Spleen (tissue), 11 donors: ENCODE measurements around the gene TEX10. TPM values are rescaled to one million over a fixed set of nuclear protein-coding genes. Genes with fewer than 3 reads are reported as not detected.

ENCODE experiments used
- DNase-seq: peaks from one replicate; pipeline ENCODE4 v3.0.0-alpha.2; 2020
- H3K27ac ChIP-seq, 8 donors: fragments of 200-600 bp; sonication (generic) in 7 of 8; 1 replicate in 4 of 8; 2 replicates in 4 of 8; pipeline versions ENCODE4 v1.5.0 to v1.8.0; 2016 to 2021; ENCODE audit warnings: inconsistent platforms in 4 of 8, mild to moderate bottlenecking in 4 of 8, moderate library complexity in 1 of 8
- H3K27me3 ChIP-seq, 7 donors: fragments of 200-600 bp; sonication (generic) in 6 of 7; replicated peaks in 1 of 7; 1 replicate in 4 of 7; 2 replicates in 3 of 7; pipeline versions ENCODE4 v1.5.0 to v1.8.0; 2016 to 2021; ENCODE audit warnings: inconsistent platforms in 3 of 7, mild to moderate bottlenecking in 1 of 7
- H3K36me3 ChIP-seq, 6 donors: fragments of 200-600 bp; sonication (generic) in 5 of 6; 1 replicate in 4 of 6; 2 replicates in 2 of 6; pipeline versions ENCODE4 v1.5.0 to v1.8.0; 2016 to 2021; ENCODE audit warnings: inconsistent platforms in 2 of 6
- H3K4me1 ChIP-seq, 6 donors: fragments of 200-600 bp; sonication (generic) in 5 of 6; 1 replicate in 3 of 6; 2 replicates in 3 of 6; pipeline versions ENCODE4 v1.5.0 to v1.8.0; 2016 to 2021; ENCODE audit warnings: inconsistent platforms in 3 of 6
- H3K4me3 ChIP-seq, 8 donors: fragments of 200-600 bp; sonication (generic) in 7 of 8; 1 replicate in 4 of 8; 2 replicates in 4 of 8; pipeline versions ENCODE4 v1.5.0 to v1.8.0; 2016 to 2021; ENCODE audit warnings: inconsistent platforms in 4 of 8, mild to moderate bottlenecking in 4 of 8, moderate library complexity in 2 of 8
- H3K9me3 ChIP-seq, 8 donors: fragments of 200-600 bp; sonication (generic) in 7 of 8; 1 replicate in 4 of 8; 2 replicates in 4 of 8; pipeline versions ENCODE4 v1.5.0 to v1.8.0; 2016 to 2021; ENCODE audit warnings: inconsistent platforms in 4 of 8
- CTCF ChIP-seq, 11 experiments: fragments of 200-600 bp in 7 of 11; fragments of 450-650 bp in 4 of 11; sonication (generic) in 4 of 11; IDR thresholded peaks in 8 of 11; conservative IDR thresholded peaks in 3 of 11; 1 replicate in 7 of 11; 2 replicates in 4 of 11; pipeline versions ENCODE4 v1.4.0 to v1.8.0; 2016 to 2021; ENCODE audit warnings: antibody characterized with exemption in 11 of 11, inconsistent platforms in 4 of 11, mild to moderate bottlenecking in 1 of 11
- POLR2A ChIP-seq, 3 donors: fragments of 450-650 bp; IDR thresholded peaks; one replicate each; pipeline ENCODE4 v1.5.1; 2017; ENCODE audit warnings: antibody characterized with exemption in 3 of 3, mild to moderate bottlenecking in 1 of 3
- POLR2AphosphoS5 ChIP-seq, 3 donors: sonication (generic); formaldehyde crosslinking; IDR thresholded peaks; one replicate each; pipeline ENCODE4 v1.5.1; 2017; ENCODE audit warnings: antibody characterized with exemption in 3 of 3
- WGBS, 5 donors: extraction: QIAGEN DNeasy Blood & Tissue Kit in 3 of 5; methylation state at CpG; one replicate each; pipeline versions ENCODE4 v1.1.5 to v1.1.7; 2013 to 2018; 5-methylcytosine and 5-hydroxymethylcytosine counted together
- intact Hi-C: fragments of 100-400 bp; cut with DNase I; formaldehyde crosslinking; loops from one replicate; pipeline ENCODE4 v1.15.0; 2023; ENCODE audit warnings: low total_unique reads
- polyA plus RNA-seq, 3 donors: library from polyadenylated mRNA; stranded (reverse); fragments of 200-250 nt; gene quantifications; one replicate each; pipeline ENCODE4 v1.2.1, GENCODE V29; 2013
- total RNA-seq, 7 donors: library from RNA; depleted of rRNA in 3 of 7; stranded (reverse); fragments of >200 nt in 3 of 7; fragmentation: NEBNext Ultra II Directional in 4 of 7; extraction: Animal tissue kit (Norgen Biotek cat#: 25700) in 4 of 7; gene quantifications; one replicate each; pipeline versions ENCODE4 v1.1.0 to v1.2.1, GENCODE V29; 2016 to 2021
- donor health status: healthy with polysubstance abuse.
- donor health status: DM: no; HTN: no; CAD: no; lungs with moderate emphysema.
- donor health status: DM: no; HTN: no; CAD: no.
- donor health status: Bipolar disorder and iron deficiency.
- donor health status: healthy.
- donor health status: DM: no; HTN: no; CAD: no.
- donor health status: DM: yes; HTN: yes; CAD: no.

The TEX10 gene
- total and polyA plus RNA-seq, 10 donors = 8.6 to 26.0 (median 17.0) TPM

GRCh38 chr9:100359057-100359456 is 6.3 kb upstream of the TEX10 start:
- no peak for DNase-seq
- Histone ChIP-seq H3K36me3 (no peaks in the 10 kb centered on the region), H3K9me3 (peaks cover 0 to 14% (median 3%) of the 10 kb centered on the region in 8 donors), H3K27ac (no peak overlapping the region), H3K27me3 (no peaks in the 10 kb centered on the region), H3K4me3 (no peak overlapping the region), H3K4me1 (peaks cover 0 to 11% (median 0%) of the 10 kb centered on the region in 6 donors)
- TF ChIP-seq POLR2AphosphoS5 (IDR thresholded peaks at IDR 0.05) = no peak
- WGBS, 5 donors = 84 to 93% (median 92%) methylated on average over 3 of the region's 3 CpGs
- intact Hi-C loops = no loop called here

GRCh38 chr9:100357501-100357900 is 4.8 kb upstream of the TEX10 start:
- H3K4me3 ChIP-seq = no peak overlapping the region
- H3K27me3 ChIP-seq = no peaks in the 10 kb centered on the region
- intact Hi-C loops = no loop called here
- peak overlapping the region in 1 of 8 donors; percentile 14 for H3K27ac ChIP-seq
- TF ChIP-seq POLR2A (IDR thresholded peaks at IDR 0.05) = no peak
- no peak for TF ChIP-seq POLR2AphosphoS5 (IDR thresholded peaks at IDR 0.05)
- no peak for TF ChIP-seq CTCF (IDR thresholded peaks at IDR 0.05 in 8 of 11, conservative IDR thresholded peaks at IDR 0.05 in 3 of 11)
- H3K9me3 ChIP-seq = peaks cover 0 to 14% (median 0%) of the 10 kb centered on the region in 8 donors
- DNase-seq = no peak
- WGBS, 5 donors = 15 to 38% (median 27%) methylated on average over 1 of the region's 1 CpG
- H3K36me3 ChIP-seq = no peaks in the 10 kb centered on the region
- H3K4me1 ChIP-seq = peaks cover 3 to 22% (median 8%) of the 10 kb centered on the region in 6 donors

- intact Hi-C loops = no loop called here
- no peak overlapping the region for H3K27ac ChIP-seq
- no peak for TF ChIP-seq POLR2A (IDR thresholded peaks at IDR 0.05)
- no peak for TF ChIP-seq POLR2AphosphoS5 (IDR thresholded peaks at IDR 0.05)
- no peak for TF ChIP-seq CTCF (IDR thresholded peaks at IDR 0.05 in 8 of 11, conservative IDR thresholded peaks at IDR 0.05 in 3 of 11)
Observed at GRCh38 chr9:100355561-100355960, 2.8 kb upstream of the TEX10 start.

GRCh38 chr9:100354121-100354800 is 1.5 kb upstream of the TEX10 start:
- Histone ChIP-seq H3K9me3 (peaks cover 0 to 13% (median 0%) of the 10 kb centered on the region in 8 donors), H3K36me3 (no peaks in the 10 kb centered on the region), H3K4me3 (peak overlapping the region in 1 of 8 donors; percentile 77), H3K4me1 (peaks cover 18 to 53% (median 35%) of the 10 kb centered on the region in 6 donors), H3K27ac (no peak overlapping the region), H3K27me3 (no peaks in the 10 kb centered on the region)
- WGBS, 5 donors = 89 to 97% (median 95%) methylated on average over 2 of the region's 2 CpGs
- intact Hi-C loops = no loop called here
- TF ChIP-seq POLR2A (IDR thresholded peaks at IDR 0.05) (no peak), POLR2AphosphoS5 (IDR thresholded peaks at IDR 0.05) (no peak), CTCF (IDR thresholded peaks at IDR 0.05 in 8 of 11, conservative IDR thresholded peaks at IDR 0.05 in 3 of 11) (no peak)
- no peak for DNase-seq

More at GRCh38 chr9:100355561-100355960, 2.8 kb upstream of the TEX10 start:
- Histone ChIP-seq H3K27me3 (no peaks in the 10 kb centered on the region), H3K36me3 (no peaks in the 10 kb centered on the region), H3K9me3 (peaks cover 0 to 14% (median 0%) of the 10 kb centered on the region in 8 donors), H3K4me3 (no peak overlapping the region), H3K4me1 (peaks cover 13 to 40% (median 23%) of the 10 kb centered on the region in 6 donors)
- no peak for DNase-seq
- WGBS, 5 donors = 77 to 83% (median 81%) methylated on average over 2 of the region's 2 CpGs
